AG09319 (cell line): ENCODE measurements around the gene PGK1.

Source experiments
- DNase-seq: peaks from one replicate; pipeline ENCODE4 v3.0.0-alpha.2; 2010; ENCODE audit warnings: low read depth; ENCODE audit errors: extremely low read depth
- TF ChIP-seq, protein P1 (sequence below): IDR thresholded peaks from 2 replicates; pipeline ENCODE4 v1.5.1; 2011; ENCODE audit warnings: low read depth, mild to moderate bottlenecking, inconsistent platforms, low read length, moderate library complexity

The PGK1 gene

GRCh38 chrX:78105944-78106650 lies 2.0 kb downstream of the PGK1 start:
- TF ChIP-seq, protein P1, sequence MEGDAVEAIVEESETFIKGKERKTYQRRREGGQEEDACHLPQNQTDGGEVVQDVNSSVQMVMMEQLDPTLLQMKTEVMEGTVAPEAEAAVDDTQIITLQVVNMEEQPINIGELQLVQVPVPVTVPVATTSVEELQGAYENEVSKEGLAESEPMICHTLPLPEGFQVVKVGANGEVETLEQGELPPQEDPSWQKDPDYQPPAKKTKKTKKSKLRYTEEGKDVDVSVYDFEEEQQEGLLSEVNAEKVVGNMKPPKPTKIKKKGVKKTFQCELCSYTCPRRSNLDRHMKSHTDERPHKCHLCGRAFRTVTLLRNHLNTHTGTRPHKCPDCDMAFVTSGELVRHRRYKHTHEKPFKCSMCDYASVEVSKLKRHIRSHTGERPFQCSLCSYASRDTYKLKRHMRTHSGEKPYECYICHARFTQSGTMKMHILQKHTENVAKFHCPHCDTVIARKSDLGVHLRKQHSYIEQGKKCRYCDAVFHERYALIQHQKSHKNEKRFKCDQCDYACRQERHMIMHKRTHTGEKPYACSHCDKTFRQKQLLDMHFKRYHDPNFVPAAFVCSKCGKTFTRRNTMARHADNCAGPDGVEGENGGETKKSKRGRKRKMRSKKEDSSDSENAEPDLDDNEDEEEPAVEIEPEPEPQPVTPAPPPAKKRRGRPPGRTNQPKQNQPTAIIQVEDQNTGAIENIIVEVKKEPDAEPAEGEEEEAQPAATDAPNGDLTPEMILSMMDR = no peak
- DNase-seq = no peak

DNA sequence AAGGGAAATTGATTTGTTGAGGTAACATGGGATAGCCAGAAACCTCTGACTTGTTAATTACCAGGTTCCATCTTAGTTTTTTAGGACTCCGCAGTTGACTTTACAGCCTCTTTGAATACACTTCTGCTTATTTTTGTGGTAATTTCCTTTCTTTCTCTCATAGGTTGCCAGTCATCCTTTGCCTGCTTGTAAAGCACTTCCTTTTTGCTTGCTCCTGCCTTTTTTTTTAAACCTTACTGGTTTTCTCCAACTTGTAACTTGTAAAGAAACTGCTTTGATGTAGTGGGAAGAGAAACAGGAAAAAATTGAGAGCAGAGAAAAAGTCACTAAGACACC lies 2.6 kb downstream of the PGK1 start:
- DNase-seq = no peak
- TF ChIP-seq, protein P1 = no peak

DNA sequence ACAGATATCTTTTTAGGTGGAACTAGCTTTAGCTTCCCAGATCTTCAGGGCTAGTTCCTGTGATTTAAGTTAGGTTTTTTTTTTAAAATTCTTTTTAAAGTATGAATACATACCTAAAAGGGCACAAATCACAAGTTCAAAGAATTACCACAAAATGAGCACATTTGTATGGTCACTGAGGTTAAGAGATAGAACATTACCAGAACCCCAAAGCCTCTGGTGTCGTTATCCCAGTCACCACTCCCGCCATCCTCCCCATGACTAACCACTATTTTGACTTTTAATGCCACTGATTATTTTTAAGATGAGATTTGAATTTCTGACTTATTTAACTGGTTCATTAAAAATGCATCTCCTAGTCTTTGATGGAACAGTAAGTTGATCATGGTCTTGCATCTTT lies 5.4 kb downstream of the PGK1 start:
- no peak for DNase-seq
- TF ChIP-seq, protein P1 = no peak

DNA sequence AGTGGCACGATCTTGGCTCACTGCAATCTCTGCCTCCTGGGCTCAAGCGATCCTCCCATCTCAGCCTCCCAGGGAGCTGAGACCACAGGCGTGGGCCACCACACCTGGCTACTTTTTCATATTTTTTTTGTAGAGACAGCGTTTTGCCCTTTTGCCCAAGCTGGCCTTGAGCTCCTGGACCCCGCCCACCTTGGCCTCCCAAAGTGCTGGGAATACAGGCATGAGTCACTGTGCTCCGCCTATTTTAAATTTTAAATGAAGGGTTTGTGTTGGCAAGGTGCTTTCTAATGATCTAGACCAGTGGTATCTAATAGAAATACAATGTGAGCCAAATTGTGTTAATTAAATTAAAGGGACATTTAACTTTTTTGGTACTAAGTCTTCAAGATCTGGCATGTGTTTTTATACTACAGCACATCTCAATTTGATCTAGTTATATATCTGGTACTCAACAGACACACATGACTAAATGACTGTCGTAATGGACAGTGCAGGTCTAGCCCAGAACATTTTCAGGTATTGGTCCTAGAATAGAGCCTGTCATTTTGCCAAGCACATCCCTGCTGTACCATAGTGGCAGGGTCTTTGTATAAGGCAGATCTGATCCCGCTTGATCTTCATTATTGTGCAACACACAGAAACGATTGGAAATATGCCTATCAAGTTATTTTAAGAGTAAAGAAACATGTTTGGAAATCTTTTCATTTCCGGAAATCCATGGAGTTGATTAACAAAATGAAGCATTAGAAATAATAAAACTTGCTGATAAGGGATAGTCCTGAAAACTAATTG lies 7.3 kb downstream of the PGK1 start:
- no peak for DNase-seq
- TF ChIP-seq, protein P1 = no peak

- no peak for DNase-seq
- TF ChIP-seq, protein P1 = no peak
Measured at GRCh38 chrX:78116365-78116764, 12.3 kb downstream of the PGK1 start.

- no peak for DNase-seq
- TF ChIP-seq, protein P1 = no peak
Measured at GRCh38 chrX:78116766-78117165, 12.7 kb downstream of the PGK1 start.

GRCh38 chrX:78118628-78119027 lies 14.6 kb downstream of the PGK1 start:
- DNase-seq = no peak
- TF ChIP-seq, protein P1 = no peak
